NCI-H146 treated with DMSO at 0.1 percent for 48 hours (cell line): ENCODE results near the gene MITF.

Source experiments
- DNase-seq: peaks from one replicate; lab custom pipeline; 2025; ENCODE audit not compliant: unreplicated experiment; lab: John Stamatoyannopoulos, UW

The MITF gene

DNA sequence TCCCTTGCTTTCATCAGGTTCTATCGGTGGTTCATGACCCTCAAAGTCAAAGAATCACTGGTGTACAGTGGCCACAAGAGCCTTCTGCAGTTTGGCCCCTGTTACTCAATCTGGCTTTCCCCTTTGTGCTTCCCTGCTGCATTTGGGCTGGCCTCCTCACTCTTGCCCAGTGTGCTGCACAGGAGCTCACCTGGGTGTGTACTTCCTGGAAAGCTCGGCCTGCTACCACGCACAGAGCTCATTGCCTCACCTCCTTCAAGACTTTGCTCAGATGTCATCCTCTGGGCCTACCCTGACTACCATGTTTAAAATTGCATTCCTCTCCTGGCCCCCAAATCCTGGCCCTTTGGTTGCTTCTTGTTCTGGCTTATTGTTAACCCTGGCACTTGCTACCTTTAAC, 90.9 kb downstream of the MITF start:
- DNase-seq = no peak

DNA sequence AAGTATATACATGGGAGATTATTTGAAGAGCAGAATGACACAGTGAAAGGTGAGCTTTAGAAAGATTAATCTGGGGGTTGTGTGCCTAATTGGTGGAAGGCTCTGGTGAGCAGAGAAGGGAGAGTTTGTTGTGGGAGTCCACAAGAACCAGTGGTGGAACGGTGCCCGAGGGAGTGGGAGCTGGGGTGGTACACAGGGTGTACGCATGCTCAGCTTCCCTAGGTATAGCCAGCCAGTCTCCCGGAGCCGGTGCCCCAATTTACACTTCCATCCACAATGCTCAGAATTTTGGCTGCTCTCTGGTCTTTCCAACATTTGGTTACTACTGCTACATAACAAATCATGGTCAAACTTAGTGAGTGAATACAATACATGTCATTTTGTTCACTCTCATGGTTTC, 92.5 kb downstream of the MITF start:
- no peak for DNase-seq

DNA sequence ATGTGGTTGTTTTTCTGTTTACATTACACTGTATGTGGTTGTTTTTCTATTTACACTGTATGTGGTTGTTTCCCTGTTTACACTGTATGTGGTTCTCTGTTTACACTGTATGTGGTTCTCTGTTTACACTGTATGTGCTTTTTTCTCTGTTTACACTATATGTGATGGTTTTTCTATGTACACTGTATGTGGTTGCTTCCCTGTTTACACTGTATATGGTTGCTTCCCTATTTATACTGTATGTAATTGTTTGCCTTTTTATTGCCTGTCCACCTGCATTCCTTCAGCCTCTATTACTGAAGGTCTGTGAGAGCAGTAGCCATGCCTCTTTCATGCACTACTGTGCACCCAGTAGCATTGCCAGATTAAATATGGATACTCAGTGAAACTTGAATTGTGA, 94.3 kb downstream of the MITF start:
- no peak for DNase-seq

DNA sequence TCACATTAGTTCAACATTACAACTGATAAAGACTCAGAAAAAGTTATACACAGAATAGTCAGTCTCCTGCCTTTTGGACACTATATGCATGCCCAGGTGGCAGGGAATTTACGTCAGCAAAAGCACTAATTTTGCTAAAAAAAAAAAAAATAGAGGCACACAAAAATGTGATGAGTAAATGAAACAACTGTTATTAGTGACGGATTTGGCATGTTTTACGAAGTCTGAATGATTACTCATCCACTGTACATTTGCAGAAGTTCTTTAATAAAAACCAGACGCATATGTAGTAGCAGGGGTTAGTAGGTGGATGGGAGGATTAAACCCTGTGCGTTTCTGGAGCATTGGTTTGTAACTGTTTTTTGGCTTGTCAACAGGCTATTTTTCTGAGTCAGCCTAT, 99.0 kb downstream of the MITF start:
- DNase-seq = no peak

DNA sequence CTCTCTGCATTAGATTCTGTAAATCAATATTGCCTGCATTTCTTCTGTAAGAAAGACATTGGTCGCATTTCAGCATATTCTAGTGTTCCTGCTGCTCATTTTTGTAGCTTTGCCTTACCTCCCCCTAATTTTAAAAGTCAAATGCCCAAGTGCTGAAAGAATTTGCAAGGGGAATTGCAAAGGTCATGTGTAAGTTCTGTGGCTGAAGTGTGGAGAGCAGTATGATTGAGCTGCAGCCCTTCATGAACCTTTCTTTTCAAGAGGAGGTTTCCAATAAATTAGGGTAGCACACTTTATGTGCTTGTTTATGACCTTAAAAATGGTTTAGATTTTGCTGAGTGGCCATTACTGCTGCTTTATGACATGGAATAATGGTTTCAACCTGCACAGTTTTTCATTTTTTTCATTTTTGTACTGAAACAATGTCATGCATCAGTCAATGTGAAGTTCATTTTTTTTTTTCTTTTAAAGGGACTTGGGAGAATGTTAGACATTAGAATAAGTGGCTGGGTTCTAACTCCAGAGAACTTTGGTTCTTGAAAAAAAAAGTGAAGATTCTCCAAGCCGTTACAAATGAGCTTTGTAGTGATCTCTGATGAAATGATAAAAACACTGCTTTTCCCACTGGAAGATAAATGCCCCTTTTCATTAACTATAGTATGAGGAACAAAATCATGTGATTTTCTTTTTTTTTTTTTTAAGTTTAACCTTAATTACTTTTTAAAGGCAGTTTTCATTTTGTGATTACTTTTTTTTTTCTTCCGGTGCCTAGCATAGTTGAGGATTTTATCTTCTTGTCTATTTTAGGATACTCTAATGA, 99.6 kb downstream of the MITF start:
- DNase-seq = no peak

DNA sequence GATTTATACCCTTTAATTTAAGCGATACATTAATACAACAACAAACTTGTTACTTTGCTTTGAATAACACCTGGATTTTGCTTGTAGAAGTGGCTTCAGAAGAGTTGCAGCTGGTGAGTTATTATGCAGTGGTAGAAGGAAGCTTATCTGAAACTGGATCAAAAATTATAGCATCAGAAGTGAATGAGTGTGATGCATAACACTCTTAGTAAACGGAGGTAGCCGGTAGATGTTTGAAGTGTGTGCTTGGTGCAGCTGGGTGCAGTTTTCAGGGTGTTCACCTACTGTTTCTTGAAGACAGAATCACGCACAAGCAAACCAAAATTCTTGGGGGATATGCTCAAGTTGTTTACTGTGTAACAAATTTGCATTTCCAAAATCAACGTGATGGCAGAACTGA, 103.1 kb downstream of the MITF start:
- no peak for DNase-seq

DNA sequence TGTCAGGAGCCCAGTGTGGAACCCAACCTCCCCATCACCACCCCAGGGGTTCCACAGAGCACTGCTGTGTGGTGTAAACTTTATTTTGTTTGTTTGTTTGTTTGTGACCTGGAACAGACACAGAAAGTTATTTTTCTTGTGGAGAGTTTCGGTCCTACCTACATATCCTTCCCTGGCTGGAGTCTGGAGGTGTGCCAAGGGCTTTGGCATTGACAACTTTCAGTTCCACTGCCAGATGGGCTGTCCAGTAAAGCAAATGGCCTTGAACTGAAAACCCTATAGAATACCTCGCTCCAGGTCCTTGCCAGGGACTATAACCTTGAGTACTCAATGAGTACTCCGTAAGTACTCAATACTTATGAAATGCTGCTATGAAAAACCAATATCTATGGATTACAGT, 103.5 kb downstream of the MITF start:
- no peak for DNase-seq

DNA sequence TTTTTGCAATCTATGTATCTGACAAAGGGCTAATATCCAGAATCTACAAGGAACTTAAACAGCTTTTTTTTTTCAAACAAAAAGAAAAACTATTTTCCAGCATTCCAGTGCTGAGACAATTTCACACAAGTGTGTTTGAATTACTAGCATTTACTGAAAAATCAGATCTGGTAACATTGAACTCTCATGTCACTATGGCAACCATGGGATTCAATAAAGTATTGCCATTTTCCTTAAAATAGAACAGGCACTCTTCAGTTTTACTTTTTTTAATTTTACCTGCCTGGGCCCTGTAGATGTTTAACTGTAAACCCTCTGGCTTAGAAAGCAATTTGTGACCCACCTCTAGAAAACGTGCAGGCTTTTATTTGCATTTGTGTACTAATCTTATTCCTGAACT, 105.4 kb downstream of the MITF start:
- DNase-seq = no peak

DNA sequence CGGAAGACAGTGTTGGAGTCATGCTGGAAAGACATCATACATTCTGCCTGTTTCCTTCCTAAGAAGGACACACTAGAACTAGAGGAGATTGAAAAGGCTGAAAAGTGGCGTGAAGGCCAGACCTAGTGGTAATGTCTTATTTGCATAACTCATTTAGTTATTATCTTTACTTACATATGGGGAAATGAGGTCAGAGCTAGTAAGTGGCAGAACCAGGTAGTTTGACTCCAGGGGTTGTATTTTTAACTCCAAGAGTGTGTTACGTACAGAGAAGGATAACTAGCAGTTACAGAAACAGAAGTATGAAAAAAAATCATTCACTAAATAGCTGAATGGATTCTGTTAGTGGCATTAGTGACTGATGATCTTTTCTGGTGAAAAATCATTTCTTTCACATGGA, 108.0 kb downstream of the MITF start:
- no peak for DNase-seq

DNA sequence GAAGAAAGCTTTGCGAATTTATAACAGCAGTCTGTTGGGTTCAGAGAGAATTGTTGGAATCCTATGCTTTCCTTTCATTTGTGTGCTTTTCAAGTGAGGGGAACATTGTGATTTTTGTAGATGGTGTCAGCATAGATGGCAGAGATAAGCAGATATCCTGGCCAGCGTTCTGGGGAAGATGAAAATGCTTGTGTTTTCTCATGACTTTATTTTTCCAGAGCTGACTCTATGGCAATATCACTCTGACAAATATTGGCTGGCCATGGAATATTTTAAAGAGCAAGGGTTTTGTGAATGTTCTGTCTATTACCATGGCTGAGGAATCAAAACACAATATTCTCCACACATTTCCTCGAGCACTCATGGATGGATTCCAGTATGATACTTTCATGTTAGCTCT, 108.8 kb downstream of the MITF start:
- DNase-seq = no peak

DNA sequence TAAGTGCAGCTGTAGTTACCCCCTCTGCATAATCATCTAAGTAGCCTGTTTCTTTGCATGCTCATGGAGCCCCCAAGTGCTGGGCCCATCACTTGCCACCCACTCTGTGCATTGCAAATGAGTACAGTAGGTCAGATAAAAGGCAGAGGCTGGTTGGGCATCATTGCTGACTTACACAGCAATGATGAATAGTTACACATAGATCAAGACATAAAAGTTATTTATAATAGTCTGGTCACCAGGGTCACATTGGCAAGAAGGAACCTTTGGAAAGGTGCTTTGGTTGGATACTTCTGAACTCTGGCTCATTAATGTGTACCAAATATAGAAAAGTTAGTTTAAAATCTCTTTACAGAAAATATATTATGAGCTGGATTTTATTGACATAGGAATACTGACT, 111.6 kb downstream of the MITF start:
- DNase-seq = no peak

DNA sequence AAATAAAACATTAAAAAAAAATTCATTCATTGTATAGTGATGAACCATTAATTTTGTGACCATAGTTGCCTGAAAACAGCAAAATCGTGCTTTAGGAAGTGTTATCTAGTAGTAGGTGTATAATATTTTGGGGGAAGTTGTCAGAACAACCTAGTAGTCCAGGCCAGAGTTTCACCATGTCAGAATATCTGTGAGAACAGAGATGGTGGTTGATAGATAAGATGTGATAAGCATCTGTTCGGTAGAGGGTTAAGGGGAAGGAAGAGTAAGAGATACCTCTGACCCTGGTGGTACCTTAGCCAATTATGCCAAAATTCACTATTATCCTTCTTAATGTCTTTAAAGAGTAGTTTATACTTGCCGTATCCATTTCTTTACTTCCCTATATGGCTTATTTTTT, 113.8 kb downstream of the MITF start:
- no peak for DNase-seq

DNA sequence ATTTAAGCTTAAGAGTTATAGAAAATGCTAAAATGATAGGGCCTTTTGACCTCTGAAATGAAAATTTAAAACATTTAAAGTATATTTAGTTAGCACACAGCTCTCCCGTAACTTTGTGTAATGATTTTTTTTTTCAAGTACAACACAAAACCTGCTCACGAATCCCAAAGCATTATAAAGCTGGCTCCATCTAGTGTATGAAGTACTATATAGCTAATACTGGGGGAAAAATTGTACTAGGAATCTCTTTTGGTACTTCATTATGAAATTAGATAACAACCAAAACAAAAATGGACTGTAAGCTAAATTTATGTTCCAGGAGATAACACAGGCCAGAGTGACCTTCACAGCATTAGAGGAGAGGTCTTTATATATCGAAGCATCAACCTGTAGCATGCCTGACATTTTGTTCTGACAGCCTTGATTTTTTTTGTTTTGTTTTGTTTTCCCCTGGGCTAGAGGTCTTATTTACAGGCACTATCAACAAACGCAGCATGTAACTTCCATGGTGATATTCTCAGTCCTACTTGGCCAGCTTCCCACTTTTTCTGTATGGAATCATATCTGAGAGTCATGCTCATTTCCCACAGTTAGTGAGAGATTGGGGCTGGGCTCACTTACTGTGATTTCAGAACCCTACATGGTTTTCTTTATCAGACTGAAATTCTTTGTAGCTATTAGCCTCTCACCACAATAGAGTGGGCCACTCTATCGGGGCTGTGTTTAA, 116.3 kb downstream of the MITF start:
- no peak for DNase-seq

DNA sequence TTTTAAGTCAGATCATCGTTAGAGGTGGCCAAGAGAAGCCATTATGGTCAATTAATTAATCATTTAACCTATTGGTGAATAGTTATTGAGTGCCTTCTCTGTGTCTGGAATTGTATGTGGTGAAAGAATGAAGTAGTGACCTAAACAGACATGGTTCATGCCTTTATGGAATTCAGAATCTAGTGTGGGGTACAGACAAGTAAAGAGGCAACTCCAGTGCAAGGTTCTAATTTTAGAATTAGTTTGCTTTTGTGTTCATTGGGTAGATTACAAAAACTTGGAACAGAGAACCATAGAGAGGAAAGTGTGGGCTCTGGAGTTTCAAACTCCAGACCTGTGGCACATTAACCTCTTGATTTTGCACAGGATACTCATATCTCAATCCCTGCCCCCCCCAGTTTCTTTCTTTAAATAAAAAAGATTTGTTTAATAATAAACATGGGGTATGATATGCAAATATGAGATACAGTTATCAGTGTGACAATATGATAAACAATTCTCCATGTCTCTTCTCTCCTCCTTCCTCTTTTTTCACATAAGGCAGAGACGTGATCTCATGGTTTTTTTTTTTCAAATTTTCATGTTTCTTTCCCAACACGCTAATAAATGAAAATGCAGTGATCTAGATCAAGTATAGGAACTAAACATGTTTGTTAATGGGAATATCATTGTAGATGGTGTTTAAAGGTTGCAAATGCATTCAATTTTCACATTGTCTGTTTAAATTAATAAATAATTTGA, 117.9 kb downstream of the MITF start:
- no peak for DNase-seq

DNA sequence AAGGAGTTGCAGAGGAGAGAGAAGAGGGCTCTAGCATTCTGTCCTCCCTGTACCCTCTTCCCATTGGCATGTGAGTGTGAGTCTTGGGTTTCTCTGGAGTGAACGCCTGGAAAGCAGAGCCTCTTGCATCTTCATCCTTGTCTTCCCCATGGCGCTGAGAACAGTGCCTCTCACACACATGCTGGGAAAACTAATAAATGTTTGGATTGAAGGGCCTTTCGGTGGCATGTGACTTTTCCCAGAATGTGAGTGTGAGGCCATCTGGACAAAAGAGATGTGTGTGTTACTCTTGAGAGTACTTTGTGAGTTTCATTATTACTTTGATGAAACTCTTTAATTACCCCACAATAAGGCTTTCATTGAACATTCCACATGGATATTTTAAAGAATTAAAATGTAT, 122.3 kb downstream of the MITF start:
- DNase-seq = no peak

DNA sequence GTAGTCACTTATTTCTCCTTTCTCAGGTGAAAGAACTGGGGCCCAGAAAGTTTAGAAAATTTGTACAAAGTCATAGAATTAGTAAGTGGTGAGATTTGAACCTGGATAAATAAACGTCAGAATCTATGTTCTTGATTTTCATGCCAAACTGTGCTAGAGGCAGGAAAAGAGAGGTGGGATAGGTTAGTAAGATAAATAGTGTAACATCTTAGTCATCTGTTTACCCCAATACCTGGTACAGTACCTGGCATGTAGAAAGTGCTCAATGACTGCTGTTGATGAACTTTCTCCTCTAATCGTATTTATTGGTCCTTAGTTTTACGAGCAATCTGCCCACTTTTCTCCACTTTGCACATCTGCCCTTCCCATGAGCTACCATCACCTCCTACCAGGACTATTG, 124.9 kb downstream of the MITF start:
- no peak for DNase-seq

DNA sequence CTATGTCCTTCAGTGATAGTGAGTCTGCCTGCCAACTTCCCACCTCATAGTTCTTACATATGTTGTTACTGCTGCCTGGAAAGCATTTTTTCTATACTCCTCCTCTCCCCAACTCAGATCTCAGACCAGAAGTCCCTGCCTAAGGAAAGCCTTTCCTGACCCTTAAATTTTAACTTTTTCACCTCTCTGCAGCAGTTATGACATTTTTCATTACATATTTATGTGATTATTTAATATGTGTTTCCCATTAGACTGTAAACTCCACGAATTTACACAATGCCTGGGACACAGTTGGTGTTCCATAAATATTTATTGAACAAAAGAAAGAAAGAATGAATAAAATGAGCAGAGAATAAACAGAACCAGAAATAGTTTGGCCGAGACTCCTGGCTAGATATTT, 125.5 kb downstream of the MITF start:
- DNase-seq = no peak

DNA sequence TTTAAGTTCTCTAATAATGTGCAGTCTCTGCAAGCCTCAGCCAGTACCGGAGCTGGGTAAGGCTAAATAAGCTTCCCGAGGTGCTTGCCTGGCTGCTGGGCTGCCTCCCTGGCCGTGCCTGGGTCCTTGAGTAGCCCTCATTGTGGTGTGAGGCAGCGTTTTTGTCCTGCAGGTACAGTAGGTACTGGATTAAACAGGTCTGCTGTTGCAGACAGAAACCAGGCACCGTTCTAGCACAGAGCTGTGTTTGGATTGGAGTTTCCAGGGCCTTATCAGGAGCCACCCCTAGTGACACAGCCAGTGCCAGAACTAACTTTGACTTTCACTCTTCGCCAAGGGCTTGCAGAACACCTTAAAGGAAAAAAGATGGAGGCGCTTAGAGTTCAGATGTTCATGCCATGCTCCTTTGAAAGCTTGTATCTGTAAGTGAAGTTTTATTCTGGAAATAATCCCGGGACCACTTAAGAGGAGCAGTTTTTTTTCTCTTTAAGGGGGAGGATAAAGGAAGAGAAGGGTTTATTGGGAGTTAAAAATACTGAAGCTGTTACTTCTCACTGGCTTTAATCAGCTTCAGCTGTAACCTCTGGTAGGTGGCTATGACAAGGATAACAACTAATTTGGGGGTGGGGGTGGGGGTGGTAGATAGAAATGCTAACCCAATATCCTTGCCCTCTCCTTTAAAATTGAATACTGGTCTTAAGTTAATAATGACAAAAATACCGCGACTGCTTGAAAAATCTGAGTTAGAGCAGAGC, 126.8 kb downstream of the MITF start:
- no peak for DNase-seq

DNA sequence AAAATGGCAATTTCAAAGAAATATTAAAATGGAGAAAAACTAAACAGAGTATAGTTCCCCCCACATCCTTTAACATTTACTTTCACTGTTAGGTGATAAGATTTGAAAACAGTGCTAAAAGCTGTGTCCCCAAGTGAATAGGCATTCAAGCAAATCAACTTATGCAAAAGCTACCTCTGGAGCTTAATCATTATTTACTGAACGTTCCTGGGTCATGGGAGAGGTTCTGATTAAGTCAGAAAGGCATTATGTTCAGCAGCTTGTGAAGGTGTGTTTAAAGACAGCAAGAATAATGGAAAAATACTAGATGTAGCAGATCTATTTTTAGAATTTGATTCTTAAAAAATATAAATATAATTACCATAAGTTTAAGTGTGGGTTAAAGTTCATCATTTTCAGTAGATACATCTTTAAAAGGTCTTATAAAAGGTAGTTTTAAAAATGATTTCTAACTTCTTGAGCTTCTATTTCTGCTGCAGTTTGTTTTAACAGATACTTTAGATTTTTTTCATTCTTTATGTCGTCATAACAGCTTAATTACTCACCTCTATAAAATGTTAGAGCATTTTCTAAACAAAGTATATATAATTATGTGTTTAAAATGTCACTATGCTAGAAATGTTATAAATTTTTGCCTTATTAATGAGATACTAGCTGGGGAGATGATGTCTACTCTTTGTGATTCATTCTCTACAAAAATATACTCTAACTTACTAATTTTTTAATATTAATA, 127.9 kb downstream of the MITF start:
- no peak for DNase-seq

DNA sequence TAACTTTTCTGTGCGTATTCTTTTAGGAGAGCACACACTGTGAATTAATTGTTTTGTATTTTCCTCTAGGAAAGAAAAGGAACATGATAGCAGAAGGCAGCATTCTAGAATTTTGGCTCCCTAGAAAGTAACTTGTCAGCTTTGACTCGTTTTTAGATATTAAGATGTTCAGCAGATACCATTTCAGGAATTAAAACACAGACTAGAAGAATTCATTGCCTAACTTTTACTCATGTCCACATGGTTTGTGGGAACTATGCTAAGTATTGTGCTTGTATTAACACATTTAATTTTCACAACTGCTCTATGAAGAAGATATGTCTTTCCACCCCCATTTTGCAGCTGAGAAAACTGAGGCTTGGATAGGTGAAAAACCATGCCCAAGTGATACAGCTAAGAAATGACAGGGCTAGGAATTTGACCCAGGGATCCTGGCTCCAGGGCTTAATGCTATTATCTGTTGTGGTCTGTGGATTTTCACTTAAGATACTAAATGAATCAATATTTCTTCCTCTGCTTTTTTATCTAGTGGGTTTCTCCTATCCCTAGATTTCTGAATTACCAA, 128.8 kb downstream of the MITF start:
- DNase-seq = no peak
